OCI-M2 (cell line): ENCODE measurements around the gene SHPK.

Source experiments
- DNase-seq: peaks from one replicate; lab custom pipeline; 2025; ENCODE audit not compliant: unreplicated experiment; lab: John Stamatoyannopoulos, UW

SHPK gene

DNA sequence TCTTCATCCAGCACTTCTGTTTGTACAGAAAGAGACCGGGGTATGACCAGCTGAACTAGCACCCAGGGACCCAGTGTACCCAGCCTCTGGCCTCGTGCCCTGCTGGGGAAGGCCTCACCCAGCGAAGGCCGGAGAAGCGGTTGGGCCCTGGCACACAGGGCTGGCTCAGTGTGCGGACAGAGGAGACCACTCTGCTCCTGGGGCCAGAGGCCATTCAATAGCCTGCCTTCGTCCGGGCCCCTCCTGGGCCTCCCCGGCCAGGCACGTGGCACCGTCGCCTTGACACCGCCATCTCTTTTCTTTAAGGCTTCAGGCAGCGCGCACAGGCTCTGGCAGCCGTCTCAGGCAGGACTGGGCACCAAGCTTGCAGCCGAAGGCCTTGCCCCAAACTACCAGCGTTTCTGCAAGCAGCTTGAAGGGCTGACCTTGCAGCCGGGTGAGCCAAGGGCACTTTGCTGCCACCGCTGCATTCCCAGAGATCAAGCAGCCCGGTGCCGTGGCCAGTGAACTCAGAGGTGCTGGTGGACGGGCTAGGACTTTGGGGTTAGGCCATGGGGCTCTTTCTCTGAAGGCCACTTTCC is 24.4 kb upstream of the SHPK start:
- no peak for DNase-seq

DNA sequence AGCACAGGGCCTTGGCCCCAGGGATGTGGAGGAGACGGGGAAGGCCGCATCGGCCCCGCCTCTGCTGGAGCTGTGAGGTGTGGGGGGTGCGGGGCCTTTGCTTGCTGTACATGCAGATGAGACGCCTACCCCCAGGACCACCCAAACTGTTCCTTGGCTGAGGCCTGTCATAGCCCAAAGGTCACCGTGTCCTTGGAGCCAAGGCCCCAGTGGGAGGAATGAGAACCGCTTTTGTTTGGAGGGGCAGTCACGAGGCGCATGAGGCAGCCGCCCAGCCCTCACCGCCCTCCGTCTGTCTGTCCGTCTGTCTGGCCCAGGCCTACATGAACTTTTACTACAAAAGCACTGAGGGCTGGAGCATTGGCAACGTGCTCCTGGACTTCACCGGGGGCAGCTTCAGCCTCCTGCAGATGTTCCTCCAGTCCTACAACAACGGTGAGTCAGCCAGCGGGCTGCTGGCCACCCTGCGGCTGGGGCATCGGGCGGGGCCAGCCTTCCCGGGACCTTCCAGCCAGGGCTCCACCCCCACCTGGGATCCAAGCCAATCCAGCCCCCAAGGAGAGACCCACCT is 23.6 kb upstream of the SHPK start:
- DNase-seq = no peak

DNA sequence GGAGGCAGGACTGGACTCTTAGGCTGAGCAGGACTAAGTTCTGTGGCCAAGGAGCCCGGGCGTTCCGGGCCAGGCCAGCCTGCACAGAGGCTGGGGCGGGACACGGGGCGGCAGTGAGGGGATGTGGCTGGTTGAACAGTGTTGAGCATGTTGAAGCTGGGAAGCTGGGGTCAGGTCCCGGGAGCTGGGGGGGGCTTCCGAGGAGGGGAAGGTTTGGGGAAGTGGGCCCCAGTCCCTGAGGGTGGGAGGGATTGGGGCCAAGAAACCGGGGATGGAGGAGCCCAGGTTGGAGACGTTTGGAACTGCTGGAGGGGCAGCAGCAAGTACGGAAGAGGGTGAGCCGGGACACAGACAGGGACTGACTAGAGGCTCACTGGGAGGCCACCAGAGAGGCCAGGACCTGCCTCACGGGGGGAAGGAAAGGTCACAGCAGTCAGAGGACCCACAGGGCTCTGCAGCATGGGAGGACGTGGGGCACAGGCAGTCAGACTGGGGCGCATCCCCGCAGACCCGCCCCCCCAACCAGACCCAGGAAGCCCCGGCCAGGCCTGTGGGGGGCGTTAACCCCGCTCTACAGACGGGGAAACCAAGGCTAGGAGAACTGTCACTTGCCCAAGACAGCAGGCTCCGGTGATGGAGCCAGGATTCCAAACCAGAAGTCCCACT is 22.9 kb upstream of the SHPK start:
- no peak for DNase-seq

GRCh38 chr17:3657874-3658783 is 22.1 kb upstream of the SHPK start:
- no peak for DNase-seq

DNA sequence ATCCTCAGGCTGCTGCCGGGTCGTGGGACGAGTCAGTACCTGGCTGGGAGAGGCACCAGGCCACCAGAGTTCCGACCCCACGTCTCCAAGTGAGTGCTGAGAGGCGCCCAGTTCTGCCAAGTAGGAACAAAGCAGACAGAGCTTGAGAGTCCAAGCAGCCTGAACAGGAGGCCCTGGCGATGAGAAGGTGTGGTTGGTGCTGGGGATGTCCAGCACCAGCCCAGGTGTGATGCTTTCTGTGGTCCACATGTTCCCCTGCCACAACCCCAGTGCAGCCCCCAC is 21.5 kb upstream of the SHPK start:
- DNase-seq = no peak

GRCh38 chr17:3656755-3657587 is 20.9 kb upstream of the SHPK start:
- DNase-seq = no peak

- DNase-seq = no peak
These were observed 20.3 kb upstream of the SHPK start for GRCh38 chr17:3656353-3656752.

- DNase-seq = no peak
These were observed 19.7 kb upstream of the SHPK start for GRCh38 chr17:3655766-3656165.

DNA sequence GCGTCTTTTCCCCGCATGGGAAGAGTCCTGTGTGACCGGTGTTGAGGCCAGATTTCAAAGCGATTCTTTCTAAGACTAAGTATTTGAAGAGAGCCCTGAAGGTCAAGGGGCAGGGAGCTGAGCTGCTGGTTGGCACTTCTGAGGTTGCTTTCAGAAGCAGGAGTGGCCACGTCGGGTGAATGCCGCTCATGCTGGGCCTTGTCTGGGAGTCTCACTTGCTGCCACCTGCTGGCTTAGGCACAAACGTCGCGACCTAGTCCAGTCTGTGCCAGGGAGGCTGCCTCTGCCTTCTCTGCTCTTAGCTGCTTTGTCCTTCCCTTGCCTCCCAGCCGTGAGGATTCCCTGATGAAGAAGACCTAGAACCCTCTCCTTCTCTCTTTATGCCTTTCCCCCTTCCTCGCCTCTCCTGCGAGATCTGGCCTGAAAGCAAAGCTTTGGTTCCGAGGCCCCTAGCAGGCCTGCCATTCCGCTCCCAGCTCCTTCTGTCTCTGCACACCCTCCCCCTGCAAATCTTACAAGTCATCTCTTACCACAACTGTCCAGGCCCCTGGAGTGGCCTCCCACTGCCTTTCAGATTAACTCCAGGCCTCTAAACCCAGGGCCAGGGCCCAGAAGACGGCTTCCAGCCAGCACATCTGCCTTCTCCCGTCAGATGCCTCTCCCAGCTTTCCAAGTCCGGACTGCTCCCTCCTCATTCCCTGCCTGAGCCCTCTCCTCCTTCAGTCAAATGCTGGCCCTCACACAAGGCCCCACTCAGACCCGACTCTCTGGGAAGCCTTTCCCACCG is 11.9 kb upstream of the SHPK start:
- no peak for DNase-seq

- DNase-seq = no peak
These were observed 11.2 kb upstream of the SHPK start for GRCh38 chr17:3647251-3647650.

DNA sequence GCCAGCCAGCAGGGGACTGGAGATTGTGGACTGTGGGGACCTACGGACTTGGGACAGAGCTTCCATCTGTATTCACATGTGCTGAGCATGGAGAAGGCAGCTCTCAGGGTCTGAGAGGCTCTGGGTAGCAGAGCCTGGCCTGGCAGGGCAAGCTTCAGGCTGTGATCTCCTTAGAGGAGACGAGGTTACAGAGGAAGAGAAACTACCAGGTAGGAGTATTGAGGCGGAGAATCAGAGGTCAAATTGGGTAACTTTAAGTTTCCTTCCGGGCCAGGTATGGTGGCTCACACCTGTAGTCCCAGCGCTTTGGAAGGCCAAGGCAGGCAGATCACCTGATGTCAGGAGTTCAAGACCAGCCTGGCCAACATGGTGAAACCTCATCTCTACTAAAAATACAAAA is 9.3 kb upstream of the SHPK start:
- DNase-seq = no peak

DNA sequence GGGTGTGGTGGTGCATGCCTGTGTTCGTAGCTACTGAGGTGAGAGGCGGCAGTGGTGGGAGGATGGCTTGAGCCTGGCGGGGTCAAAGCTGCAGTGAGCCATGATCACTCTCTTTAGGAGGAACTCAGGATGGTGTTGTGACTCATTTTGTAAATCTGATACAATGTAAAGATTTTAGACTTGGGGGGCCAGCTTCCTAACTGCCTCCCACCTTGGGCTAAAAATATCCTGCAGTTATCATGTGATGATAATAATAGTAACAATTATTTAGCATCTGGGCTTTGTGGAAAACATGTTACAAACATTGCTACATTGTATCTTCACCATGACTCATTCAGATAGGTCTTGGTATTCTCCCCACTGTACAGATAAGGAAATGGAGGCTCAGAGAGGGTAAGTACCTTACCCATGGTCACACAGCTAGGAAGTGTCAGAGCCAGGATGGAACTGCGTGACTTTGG is 7.9 kb upstream of the SHPK start:
- DNase-seq = no peak

DNA sequence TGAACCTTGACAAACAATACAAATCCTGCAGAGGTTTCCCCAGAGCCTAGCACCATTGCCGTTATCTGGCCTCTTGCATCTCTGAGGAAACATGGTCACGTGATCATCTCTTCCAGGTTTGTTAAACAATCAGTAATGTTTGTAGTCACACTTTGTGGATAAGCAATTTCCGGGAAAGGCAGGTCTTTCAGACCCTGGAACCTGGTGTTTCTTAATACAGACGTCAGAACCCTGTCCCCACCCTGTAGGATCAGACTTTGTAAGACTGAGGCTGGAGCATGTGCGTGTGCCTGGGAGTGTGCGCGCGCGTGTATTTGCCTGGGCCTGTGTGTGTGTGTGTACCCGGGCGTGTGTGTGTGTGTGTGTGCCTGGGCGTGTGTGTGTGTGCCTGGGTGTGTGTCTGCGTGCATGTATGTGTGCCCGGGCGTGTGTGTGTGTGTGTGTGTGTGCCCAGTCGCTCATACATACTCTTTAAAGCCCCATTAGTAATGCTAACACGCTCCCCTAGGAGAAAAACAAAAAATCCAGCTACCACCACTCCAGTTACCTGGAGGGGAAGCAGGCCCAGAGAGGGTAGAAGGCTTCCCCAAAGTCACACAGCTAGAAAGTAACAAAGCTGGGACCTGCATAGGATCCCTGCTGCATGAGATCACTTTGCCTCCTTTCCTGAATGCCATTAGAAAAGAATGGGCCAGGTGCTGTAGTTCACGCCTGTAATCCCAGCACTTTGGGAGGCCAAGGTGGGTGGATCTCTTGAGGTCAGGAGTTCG is 5.9 kb upstream of the SHPK start:
- no peak for DNase-seq

DNA sequence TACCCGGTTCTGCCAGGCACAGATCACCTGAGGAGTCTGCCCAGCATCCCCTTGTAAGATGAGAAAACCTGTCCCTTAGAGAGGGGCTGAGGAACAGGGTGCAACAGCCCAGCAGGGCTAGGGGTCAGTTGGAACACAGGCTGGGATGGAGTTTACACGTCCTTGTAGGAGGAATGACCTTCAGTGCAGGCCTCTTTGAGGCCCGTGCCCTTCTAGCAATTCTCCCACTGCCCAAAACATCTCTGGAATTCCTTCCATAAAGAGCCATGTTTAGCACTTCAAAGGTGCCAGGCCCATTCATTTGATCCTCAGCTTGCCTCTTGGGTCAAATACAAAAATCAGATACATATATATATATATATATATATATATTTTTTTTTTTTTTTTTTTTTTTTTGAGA is 5.0 kb upstream of the SHPK start:
- DNase-seq = no peak

DNA sequence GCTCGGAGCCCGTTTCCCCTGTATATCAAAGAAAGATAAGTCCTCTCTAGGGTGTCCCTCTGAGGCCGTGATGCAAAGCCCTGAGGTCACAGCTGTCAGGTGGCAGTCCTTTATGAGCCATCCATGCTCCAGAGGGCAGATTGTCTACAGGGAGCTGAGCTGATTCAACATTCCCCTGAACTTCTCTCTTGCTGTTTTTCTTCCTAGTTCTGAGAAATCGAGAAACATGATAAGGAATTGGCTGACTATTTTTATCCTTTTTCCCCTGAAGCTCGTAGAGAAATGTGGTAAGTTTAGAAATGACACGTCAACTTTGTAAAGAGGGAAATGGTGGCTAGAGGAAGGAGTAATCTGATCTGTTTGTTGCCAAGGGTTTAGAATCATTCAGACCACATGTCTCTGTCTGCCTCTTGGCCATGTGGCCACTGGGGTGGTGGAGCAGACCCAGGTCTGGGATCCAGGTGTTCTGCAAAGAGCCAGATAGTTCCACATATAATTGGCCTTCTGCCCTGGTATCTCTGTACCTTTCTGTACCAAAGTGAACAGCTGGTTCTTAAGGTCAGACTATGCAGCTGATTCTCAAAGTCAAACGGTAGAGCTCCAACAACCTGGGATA is 4.0 kb upstream of the SHPK start:
- DNase-seq = no peak

DNA sequence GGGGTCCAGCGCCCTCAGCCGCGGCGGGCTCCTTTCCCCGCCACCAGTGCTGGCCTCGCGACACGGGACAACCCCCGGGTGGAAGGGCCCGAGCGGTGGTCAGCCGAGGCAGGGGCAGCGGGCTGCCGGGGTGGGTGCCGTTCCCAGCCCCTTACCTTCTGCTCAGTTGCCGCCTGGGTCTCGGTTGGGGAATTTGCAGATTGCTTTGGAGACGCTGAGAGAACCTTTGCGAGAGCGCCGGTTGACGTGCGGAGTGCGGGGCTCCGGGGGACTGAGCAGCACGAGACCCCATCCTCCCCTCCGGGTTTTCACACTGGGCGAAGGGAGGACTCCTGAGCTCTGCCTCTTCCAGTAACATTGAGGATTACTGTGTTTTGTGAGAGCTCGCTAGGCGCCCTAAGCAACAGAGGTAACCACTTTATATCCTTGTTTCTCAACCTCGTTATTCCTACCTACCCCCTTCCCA is 891 bp upstream of the SHPK start:
- no peak for DNase-seq

DNA sequence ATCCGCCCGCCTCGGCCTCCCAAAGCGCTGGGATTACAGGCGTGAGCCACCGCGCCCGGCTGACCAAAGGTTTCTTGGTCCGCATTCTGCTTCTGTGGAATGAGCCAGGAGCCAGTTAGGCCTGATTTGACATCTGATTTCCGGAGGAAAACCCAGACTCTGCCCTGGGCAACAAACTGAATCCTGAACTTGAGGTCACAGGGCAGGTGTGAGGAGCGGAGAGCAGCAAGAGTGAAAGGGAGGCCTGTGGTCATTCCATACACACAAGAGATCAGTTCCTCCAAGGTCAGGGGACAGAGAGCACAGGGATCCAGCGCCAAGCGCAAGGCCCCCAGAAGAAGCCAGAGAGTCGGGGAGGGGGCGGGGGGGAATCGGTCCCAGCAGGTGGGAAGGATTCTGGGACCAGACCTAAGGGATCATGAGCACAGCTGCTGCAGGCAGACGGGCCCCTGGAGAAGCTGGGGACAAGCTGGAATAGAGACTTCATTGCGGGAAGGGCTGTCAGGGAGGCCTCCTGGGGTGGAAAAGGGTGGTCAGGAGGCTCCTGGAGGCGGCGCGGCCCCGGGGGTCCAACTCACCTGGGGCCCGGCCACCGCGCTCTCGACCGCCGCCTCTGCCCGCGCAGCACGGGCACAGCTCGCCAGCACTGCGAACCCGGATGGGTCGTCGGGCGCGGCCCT is 436 bp downstream of the SHPK start:
- no peak for DNase-seq

GRCh38 chr17:3632287-3632686 is 3.8 kb downstream of the SHPK start:
- no peak for DNase-seq
